NCI-H146 treated with DMSO at 0.1 percent for 48 hours (cell line): ENCODE measurements around the gene KIF6.

ENCODE experiments used
- DNase-seq: peaks from one replicate; lab custom pipeline; 2025; ENCODE audit not compliant: unreplicated experiment; lab: John Stamatoyannopoulos, UW

The KIF6 gene

DNA sequence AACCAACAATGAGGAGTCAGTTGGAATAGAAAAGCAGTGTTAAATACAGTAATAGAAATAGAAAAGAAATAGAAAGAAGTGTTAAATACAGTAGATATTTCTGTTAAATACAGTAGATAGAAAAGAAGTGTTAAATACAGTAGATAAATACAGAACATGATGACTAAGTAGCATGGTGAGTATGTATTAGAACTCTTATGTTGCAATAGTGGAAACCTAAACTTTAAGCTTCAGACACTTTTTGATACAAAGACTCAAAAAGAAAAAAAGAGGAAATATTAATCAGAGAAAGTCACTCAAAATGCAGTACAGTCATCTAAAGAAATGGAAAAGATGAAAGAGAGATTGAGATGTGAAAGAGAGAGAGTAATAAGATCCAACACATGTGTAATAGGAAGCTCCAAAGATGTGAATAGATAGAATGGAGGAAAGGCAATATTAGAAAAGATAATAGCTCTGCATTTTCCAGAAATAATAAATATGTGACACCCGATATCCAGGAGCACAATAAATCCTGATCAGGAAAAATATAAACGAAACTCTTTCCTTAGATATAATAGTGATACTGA, 271.2 kb downstream of the KIF6 start:
- no peak for DNase-seq

DNA sequence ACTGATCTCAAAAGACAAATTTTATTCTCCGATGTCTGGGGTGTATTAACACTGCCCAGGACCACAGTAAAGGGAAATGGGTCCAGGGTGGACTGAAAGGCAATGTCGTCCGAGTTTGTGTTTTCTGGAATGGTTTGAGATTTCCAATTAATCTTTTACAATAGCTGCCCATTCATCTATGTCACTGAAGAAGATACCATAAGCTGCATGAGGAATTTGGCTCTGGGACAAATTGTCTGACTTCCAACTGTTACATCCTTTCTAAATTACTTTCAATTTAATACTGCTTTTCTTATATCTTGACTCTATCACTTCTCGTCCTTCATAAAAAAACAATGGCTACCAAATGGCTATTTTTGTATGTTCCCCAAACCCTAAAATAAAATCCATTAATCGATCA, 272.0 kb downstream of the KIF6 start:
- DNase-seq: no peak

DNA sequence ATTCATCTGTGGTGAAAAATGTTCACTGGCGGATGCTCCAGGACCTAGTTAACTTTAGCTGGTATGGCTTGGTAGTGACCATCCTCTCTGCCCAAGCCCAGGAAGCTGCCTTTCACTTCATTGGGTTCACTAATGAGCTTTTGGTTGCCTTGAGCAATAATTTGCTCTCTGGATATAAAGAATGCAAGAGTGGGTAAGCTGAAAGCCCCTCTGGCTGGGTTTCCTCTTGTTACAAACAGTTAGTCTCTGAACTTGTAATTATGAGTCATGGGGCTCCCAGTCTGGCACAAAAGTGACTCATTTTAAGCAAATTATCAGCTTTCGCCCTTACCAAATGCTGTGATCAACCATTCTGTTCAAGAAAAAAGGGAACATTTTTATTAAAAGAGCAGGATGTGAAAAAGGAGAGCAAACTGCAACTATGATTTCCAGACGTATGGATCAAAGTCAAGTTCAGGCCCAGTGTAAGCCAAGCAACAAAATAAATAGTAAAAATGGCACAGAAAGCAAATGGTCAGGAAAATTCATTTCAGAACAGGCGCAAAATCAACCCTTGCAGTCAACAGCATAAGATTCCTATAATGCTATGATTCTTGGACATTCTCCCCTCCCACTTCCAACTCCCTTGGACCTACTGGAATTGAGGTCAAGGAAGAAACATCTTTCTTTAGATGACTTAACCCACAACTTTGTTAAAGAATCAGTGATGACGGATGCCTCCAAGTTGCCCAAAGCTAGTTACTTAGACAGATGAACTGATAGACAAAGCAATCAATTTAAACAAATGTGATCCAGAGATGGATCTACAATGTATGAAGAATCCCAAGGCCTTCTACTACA, 272.7 kb downstream of the KIF6 start:
- no peak for DNase-seq

DNA sequence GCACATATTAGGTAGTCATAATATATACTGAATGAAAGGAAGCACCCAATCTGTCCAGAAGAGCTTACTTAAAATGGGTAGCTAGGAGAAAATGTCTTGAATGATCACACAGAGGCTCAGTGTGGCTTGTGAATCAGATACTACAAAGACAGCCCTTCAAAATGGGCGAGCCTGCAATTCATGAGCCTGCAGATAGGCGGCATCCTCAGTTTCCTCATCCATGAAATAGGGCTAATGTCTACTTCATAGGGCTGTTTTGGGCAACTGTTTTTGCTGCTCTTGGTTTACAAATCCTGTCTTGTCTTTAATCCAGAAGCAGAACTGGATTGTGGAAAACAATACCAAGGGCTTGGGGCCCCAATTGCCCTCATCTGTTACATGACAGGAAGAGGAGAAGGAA, 273.4 kb downstream of the KIF6 start:
- DNase-seq: no peak

DNA sequence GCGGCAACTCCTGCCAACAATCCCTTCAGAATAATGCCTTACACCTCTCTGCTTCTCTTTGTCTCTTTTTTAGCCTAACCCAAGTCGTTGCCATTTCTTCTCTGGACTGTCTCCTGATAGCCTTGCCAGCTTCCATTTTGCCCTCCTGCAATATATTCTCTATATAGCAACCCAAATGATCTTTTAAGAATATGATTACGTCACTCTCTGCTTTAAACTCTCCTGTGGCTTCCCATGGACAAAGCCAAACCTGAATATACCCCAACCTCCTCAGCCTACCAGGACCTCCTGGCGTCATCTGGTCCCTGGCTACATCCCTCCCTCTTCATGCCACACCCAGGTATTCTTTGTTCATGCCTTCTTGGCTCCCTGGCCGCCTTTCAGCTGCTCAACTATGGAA, 276.2 kb downstream of the KIF6 start:
- no peak for DNase-seq

DNA sequence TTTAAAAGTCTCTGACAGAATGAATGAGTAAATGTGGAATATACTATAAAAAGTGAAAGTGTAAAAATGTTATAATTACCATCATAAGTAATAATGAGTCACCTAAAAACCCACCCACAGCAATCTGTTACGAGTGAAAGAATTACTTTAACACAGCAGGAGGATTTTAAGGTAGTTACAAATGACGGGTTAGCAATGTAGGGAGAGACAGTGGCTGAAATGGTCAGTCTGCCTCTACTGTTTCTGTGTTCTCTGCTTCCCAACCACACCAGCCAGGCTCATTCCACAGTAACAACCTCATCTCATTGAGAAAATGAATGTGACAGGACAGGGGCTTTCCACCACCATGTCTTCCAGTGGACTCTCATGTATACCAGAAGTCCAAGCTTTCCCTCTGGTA, 278.3 kb downstream of the KIF6 start:
- DNase-seq: no peak

DNA sequence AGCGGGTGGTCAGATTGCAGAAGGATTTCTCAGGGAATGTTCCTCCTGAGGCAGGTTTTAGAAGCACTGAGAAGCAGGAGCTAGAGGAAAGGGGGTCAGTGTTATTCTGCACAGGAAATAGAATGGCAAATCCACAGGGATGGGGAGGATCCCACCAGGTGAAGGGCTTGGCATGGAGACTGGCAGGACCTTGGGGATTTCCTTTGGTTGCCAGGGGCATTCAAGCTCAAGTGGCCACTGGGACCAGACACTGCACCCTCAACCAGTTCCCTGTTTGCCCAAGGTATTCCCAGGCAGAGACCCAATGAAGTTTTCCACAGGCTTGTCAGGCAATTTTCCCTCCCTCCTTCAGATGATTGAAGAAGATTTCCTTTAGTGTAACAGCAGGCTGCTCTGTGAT, 279.5 kb downstream of the KIF6 start:
- DNase-seq: no peak

DNA sequence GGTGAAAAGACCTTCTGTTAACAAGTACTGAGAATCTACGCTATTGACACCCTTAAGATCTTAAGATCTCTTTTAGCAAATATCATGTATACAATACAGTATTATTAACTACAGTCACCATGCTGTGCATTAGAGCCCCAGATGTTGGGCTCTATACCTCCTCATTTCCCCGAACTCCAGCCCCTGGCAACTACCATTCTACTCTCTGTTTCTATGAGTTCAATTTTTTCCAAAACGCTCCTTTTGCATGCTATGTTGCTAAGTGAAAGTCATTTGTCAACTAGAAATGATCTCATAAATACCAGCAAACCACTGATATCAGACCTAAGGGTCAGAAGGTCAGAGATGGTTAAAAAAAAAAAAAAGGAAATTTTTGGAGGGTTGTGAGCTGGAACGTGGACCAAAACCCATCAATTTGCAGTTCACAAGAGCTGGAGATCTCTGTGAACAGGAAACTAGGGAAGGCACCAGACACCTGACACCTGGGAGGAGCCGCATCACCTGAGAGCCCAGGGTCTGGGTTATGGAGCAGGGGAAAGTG, 280.7 kb downstream of the KIF6 start:
- no peak for DNase-seq

DNA sequence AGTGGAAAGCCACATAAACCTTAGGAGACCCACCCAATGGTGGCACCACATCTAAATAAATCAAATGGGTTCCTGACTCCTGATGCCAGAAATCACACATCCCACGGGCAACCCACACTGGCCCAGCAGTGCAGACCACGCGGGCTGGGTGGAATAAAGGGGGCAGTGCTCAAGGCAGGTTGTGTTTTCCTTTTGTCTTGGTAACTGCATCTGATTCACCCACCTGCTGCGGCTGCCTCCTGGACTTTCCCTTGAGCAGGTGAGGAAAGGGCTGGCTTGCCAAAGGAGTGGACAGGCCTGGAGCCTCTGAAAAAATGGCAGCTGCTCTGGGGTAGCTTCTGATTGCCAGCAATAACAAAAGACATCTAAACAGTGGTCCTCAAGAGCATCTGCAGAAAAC, 283.2 kb downstream of the KIF6 start:
- peak; percentile 12 for DNase-seq

DNA sequence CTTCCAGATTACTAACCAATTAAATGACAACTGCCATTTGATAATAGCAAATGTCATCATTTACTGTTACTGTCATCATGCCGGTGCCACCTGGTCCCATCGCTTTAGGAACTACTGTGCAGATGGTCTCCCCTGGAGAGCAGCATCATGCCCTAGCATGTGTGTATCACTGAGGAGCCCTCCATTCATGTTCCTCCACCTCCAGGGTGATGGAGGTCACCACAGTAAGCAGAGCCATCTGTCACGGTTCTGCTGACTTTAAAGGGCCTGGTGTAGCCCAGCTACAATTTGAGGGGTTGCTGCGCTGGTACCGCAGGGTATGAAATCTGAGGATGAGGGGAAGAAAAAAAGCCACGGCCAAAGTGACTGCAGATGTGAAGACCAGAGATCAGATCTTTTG, 283.9 kb downstream of the KIF6 start:
- peak; percentile 12 for DNase-seq

DNA sequence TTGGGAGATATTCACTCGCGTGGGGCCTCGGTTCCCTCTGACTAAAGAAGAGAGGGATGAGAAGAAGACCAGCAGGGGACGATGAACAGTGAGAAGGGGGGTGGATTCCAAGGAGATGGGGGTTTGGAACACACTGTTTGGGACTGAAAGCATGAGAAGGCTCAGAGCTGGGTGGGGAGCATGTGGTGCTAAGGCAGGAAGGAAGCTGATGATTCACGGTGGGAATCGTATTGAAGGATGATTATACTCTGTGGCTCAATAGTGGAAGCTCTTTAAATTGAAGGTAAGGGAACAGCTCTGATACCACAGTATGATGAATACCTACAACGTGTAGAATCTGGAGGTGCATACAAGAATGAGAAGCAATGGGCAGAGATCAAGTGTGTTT, 285.2 kb downstream of the KIF6 start:
- DNase-seq: no peak

DNA sequence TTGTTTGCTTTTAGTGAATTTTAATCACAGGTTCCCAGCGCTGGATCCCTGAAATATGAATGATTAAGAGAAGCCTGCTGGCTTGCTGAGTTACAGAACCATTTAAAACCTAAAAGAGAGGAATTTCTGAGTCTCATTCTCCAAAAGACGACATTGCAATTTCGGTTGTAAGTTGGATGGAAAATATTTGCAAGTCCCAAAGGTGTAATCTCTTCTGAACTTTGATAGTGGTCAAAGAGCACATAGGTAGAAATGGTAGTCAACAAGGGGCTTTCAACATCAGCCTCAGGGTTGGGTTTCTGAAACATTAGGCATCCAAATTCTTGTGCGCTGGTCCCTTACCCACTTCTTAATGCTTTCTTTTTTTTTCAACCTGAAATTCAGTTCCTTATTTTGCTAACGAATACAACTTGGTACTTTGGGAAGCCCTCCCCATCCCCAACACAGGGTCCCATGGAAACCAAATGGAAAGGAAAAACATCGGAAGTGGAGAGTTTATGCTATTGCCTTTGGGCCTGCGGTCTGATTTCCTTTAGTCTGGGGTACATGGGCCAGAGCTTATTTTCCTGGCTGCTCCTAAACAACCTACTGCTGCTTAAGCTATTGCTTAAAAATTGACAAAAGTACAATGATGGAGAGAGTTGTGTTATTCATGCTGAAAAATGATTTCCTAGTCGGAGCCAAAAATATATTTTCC, 285.7 kb downstream of the KIF6 start:
- DNase-seq: no peak

DNA sequence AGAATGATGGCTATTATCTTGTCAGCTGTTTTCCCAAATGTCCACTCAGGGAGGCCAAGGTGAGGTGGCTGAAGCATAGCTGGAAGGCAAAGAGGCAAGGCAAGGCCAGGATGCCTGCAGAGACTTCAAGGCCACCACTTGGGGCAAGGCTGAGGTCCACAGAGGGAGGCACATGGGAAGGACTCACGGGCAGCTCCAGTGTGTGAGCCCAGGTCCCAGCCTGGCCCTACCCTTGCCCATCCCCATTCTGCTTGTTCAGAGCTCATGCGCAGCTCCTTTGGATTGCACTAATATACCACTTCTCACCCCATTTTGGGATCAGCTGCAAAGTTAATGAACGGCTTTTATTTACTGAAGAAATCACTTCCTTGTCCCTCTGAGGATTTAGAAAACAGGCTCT, 291.6 kb downstream of the KIF6 start:
- DNase-seq: no peak

DNA sequence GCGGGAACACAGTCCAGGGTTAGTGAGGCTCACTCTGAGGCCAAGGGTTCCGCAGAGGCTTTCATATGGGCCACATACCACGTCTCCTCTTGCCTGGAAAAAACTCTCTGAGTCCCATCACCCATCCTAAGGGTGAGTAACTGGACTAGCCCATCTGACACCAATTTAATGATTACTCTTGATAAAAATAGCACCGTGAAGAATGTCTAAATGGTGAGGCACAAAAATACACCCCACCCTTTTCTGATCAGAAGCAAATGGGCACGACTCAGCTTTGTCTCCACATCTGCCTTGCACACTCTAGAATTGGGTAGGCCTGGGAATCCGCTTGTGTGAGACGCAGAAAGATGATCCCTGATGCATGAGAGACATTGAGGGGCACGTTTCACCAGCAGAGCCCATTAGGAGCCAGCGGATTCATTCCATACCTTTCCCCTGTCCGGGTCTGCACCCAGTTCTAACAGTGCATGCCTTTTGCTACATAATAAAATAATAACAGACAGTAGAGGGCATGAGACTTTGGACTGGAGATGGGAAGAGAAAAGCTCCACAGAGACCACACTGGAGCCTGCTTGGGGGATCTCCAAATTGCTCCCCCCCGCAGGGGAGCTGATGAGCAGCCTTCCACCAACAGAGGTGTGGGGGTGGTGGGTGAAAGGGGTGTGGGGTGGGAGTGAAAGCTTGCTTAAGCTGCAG, 292.7 kb downstream of the KIF6 start:
- DNase-seq: no peak

DNA sequence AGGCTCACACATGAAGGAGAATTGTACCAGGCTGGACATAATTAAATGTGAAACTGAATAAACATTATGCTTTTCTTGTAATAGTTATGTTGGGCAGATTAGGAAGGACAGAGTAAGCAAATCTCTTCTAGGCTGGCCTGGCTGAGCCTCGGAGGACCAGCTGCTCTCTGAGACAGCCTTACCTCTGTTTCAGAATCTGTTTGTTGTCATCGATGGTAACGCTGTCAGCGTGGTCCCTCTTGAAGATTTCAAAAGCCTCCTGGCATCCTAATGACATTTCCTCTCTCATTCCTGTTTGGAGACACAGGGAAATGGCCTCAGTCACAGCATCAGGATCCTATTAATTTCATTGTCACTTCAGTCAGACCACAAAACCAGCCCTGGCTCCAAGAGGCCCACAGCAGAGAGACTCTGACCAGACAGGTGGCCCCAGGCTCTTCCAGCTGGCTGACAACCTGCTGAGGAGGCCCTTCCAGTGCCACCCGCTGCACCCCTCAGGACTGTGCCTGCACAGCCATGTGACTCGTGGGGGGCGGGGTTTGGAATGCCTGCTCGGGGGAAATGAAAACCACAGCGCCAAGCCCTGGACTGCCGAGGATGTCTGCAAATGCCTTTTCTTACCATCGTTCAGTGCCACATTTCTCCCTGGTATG, 294.2 kb downstream of the KIF6 start:
- DNase-seq: peak; percentile 65

DNA sequence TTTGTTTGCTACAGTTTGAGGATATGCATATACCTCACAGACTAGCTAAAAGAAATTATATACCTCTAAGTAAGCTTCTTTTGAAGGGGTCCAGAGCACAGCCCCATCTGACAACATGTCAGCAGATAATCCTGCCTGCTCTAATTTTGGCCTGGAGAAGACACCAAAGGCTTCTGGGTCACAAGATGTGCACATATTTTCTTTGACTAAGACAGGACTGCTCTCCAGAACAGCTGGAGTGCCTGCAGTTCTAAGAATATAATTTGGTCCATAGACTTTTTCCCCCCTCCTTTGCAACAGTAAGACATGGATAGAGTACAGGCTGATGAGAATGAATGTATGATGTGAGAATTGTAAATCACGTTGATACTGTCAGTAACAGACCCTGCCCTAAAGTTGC, 294.8 kb downstream of the KIF6 start:
- no peak for DNase-seq

DNA sequence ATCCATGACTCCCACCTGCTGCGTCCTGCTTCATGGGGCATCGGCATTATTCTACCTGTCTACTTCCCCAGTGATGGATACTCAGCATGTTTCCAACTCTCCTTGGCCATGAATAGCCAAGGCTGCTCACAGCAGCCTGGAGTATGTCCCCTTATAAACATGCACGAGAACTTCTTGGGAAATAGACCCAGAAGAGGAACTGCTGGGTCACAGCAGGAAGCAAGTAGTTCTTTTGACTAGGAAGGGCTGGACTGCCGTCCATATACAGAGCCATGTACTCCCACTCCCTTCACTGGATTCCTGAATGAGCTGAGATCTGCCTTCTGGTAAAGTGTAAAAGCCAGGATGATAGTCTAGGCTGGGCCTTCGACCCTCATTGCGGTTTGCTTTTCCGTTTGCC, 296.4 kb downstream of the KIF6 start:
- no peak for DNase-seq

DNA sequence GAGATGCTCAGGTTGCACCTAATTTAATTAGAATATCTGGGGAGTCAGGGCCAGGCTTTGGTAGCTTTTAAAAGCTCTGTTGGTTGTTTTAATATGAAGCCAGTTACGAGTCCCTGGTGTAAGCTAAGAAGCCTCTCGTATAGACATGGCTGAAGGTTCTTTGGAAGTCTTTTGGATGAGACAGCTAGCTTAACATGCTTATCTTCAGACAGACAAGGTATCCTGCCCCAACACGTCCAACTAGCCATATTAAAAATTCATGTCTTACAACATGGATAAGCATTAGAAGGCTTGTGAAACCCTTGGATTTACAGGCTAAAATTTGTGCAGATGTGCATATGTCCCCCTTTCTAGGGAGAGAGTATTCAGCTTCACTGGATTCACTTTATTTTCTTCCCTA, 297.1 kb downstream of the KIF6 start:
- DNase-seq: no peak

DNA sequence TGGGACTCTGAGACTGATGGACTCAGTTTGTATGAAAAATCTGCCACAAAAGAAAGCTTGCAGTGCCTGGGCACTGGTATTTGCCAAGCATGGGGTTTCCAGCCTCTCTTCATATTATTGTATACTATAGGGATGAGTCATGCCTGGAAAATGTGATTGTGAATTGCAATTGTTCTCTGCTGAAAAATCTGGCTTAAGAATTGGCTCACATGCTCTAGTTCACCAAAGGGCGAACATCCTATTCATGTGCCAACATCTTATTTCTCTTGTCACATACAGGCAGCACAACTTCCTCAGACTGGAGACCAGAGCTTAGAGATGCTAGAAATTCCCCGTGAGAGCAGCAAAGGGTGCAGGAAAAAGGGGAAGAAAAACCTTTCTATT, 299.1 kb downstream of the KIF6 start:
- DNase-seq: no peak

DNA sequence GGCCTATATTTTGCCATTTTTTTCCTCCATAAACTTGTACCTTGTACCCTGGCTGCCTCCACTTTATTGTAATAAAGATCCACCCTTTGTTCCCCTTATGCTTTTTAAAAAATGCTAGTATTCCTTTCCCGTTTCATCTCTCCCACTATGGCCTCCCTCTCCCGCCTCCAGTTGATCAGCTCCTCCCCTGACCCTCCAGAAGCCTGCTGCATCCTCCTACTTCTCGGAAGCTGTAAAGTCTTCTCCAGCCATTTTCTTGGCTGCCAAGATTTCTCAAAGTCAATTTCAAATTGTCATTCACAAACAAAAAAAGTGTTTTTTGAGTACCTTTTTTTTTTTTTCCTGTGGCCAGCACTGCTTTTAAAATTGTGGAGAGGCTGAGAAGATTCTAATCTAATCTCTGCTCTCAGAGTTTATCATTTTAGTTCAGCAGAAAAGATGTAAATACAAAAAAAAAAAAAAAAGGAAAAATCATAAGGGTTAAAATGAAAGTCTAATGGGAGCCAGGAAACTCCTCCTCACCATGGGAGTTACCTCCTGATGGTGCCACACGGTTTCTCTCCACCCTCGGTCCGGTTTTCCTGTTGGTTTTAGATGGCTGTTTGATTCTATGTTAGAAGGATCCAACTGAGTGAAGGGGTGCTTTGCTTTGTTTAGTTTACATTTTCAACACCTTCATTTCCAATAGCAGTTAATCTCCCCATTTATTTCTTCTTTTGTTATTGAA, 299.7 kb downstream of the KIF6 start:
- DNase-seq: no peak
